Progenitor cell of endocrine pancreas (in vitro differentiated cells): ENCODE data around the gene VWA3B. TPM values are rescaled to one million over a fixed set of nuclear protein-coding genes. Genes with fewer than 3 reads are reported as not detected.

Experiments
- DNase-seq: peaks from one replicate; pipeline ENCODE4 v3.0.0; 2021; ENCODE audit warnings: low spot score; ENCODE audit not compliant: unreplicated experiment
- H3K27ac Mint-ChIP-seq: 2 replicates; pipeline ENCODE4 v1.8.0; 2021; ENCODE audit warnings: mild to moderate bottlenecking, moderate library complexity, mixed read lengths
- H3K27me3 Mint-ChIP-seq: 2 replicates; pipeline ENCODE4 v1.8.0; 2021; ENCODE audit warnings: mixed read lengths
- H3K36me3 Mint-ChIP-seq: 2 replicates; pipeline ENCODE4 v1.8.0; 2022; ENCODE audit warnings: mixed read lengths; ENCODE audit not compliant: insufficient read depth
- H3K4me1 Mint-ChIP-seq: 2 replicates; pipeline ENCODE4 v1.8.0; 2021; ENCODE audit warnings: low read depth, mixed read lengths
- H3K4me3 Mint-ChIP-seq: 2 replicates; pipeline ENCODE4 v1.8.0; 2021; ENCODE audit warnings: low read depth, mild to moderate bottlenecking, moderate library complexity, mixed read lengths
- H3K9me3 Mint-ChIP-seq: 2 replicates; pipeline ENCODE4 v1.8.0; 2021; ENCODE audit warnings: low read depth, mixed read lengths
- CTCF ChIP-seq: fragments of 200-600 bp; sonication (generic); IDR thresholded peaks from one replicate; pipeline ENCODE4 v1.5.0; 2021; ENCODE audit warnings: antibody characterized with exemption, mild to moderate bottlenecking; ENCODE audit not compliant: unreplicated experiment
- total RNA-seq: library from RNA; stranded (reverse); gene quantifications from 2 replicates; pipeline ENCODE4 v1.2.1, GENCODE V29; 2021

Gene VWA3B
- total RNA-seq, 1 donor from 2014 or later, result 0.12 TPM

- Mint-ChIP-seq H3K27me3 (peaks cover 60% of the 10 kb centered on the region), H3K4me1 (peaks cover 3% of the 10 kb centered on the region), H3K4me3 (no peak overlapping the region), H3K9me3 (peaks cover 2% of the 10 kb centered on the region), H3K36me3 (no peaks in the 10 kb centered on the region), H3K27ac (no peak overlapping the region)
- no peak for DNase-seq
- no peak for TF ChIP-seq CTCF
Observed at GRCh38 chr2:98343285-98343684, 256.3 kb downstream of the VWA3B start.

- Mint-ChIP-seq H3K27ac (peak within 1 kb of the TSS; percentile 30), H3K4me3 (peak within 1 kb of the TSS; percentile 67), H3K4me1 (peaks cover 5% of the 10 kb centered on the region), H3K27me3 (peaks cover 80% of the 10 kb centered on the region), H3K9me3 (no peaks in the 10 kb centered on the region), H3K36me3 (no peaks in the 10 kb centered on the region)
- TF ChIP-seq CTCF, result peak; percentile 18
- DNase-seq, result peak; percentile 64
Observed at GRCh38 chr2:98346311-98347236, 259.6 kb downstream of the VWA3B start, which contains the start of gene CNGA3. CNGA3 (plus strand) TSS chr2:98346456; CDS start chr2:98369976, 23,520 bp downstream.

DNA sequence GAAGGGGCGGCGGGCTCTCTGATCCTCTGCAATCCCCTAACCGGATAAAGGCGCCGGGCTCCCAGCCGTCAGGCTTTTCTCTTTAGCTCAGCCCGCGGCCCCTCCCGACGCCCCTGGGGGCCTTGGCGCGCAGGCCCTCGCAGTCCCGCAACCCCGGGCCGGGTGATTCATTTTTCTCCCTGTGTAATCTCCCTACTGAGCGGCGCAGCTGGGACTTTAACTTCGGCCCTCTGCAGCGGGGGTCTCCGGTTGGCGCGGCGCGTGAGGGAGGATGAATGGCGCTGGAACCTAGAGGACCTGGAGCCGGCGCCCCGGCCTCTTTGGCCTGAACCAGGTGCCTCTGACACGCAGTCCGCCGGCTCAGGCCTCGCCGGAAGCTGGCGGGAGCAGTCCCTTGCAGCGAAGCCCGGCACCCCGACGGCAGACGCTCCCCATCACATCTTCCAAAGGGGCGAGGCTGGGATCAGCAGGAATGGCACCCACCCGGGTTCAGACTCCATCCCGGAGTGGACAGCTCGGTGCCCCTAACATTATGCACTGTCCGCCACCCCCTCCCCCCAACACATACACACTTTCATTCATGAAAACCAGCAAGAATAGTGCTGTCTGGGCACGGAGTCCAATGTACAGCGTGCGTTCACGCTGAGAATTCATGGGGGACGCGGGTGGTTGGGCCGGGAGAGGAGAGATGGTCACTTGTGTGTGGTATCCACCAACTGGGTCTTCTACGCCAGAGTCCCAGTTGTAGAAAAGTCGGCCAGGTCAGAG, 260.5 kb downstream of the VWA3B start:
- DNase-seq, result no peak
- H3K4me3 Mint-ChIP-seq, result peak overlapping the region; percentile 45
- peaks cover 3% of the 10 kb centered on the region for H3K9me3 Mint-ChIP-seq
- peaks cover 80% of the 10 kb centered on the region for H3K27me3 Mint-ChIP-seq
- H3K4me1 Mint-ChIP-seq, result peaks cover 5% of the 10 kb centered on the region
- no peak for TF ChIP-seq CTCF
- peak overlapping the region; percentile 83 for H3K27ac Mint-ChIP-seq
- no peaks in the 10 kb centered on the region for H3K36me3 Mint-ChIP-seq

DNA sequence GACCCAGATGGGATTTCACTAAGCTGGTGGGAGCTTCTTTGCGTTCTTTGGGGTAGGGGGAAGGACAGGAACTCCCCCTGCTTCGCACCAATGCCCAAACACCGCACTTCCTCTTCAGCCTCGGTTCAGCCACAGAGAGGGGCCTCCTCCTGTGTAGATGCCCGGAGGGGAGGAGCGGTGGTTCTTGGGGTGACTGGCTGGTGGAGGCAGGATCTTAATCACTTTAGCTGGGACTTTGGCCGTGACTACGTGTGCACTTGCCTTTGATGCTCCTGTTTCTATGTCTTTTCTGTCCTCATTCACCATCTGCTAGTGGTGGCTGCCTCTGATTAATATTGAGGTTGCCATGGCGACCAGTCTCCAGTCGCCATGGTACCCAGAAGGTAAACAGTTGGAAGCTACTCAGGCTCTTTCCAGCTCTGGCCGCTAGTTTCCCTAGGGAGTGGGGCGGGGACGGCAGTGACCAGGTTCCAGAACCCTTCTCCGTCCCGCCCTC, 261.1 kb downstream of the VWA3B start:
- H3K27me3 Mint-ChIP-seq, result peaks cover 74% of the 10 kb centered on the region
- peak overlapping the region; percentile 45 for H3K4me3 Mint-ChIP-seq

More for the DNA sequence above, 261.1 kb downstream of the VWA3B start:
- Mint-ChIP-seq H3K9me3 (peaks cover 3% of the 10 kb centered on the region), H3K4me1 (peaks cover 5% of the 10 kb centered on the region), H3K36me3 (no peaks in the 10 kb centered on the region), H3K27ac (peak overlapping the region; percentile 83)
- no peak for DNase-seq
- TF ChIP-seq CTCF, result no peak
